CD4-positive, alpha-beta memory T cell (primary cell): ENCODE results near the gene SPTBN4. TPM values are rescaled to one million over a fixed set of nuclear protein-coding genes. Genes with fewer than 3 reads are reported as not detected.
A peak's percentile ranks its signal among the peaks of the same experiment; 100 is the strongest.
"Not testable (repeated sequence)": the region's sequence is repeated elsewhere in the genome, so short reads cannot be mapped to it uniquely, and the experiment has no call there.

Source experiments
- CTCF ChIA-PET: fragments of 350-600 bp; sonication (Branson Sonifier 250); formaldehyde crosslinking; loops from one replicate; lab custom pipeline; 2021; ENCODE audit warnings: inconsistent platforms; ENCODE audit not compliant: partially characterized antibody; lab: Charles Lee
- POLR2A ChIA-PET: fragments of 350-600 bp; sonication (Branson Sonifier 250); formaldehyde crosslinking; loops from one replicate; lab custom pipeline; 2021; ENCODE audit not compliant: partially characterized antibody; lab: Charles Lee
- DNase-seq, 5 donors: peaks; one replicate each; pipeline versions ENCODE4 v3.0.0 to v3.0.0-alpha.2; 2020 to 2022; ENCODE audit warnings: mixed read lengths in 1 of 5
- H3K27ac ChIP-seq: one replicate; pipeline ENCODE4 v1.7.0; 2013; ENCODE audit warnings: low read depth, low read length
- H3K27me3 ChIP-seq: 2 replicates; pipeline ENCODE4 v1.7.0; 2013; ENCODE audit warnings: mild to moderate bottlenecking, low read length, moderate library complexity; ENCODE audit not compliant: insufficient read depth
- H3K36me3 ChIP-seq: 2 replicates; pipeline ENCODE4 v1.7.0; 2013; ENCODE audit warnings: mild to moderate bottlenecking, low read length, moderate library complexity; ENCODE audit not compliant: insufficient read depth
- H3K4me1 ChIP-seq: 2 replicates; pipeline ENCODE4 v1.7.0; 2013; ENCODE audit warnings: mild to moderate bottlenecking, low read length, moderate library complexity; ENCODE audit not compliant: insufficient read depth
- H3K4me3 ChIP-seq, 2 donors: one replicate each; pipeline ENCODE4 v1.7.0; 2013; ENCODE audit warnings: low read length in 2 of 2, mild to moderate bottlenecking in 1 of 2
- H3K9me3 ChIP-seq, 2 donors: one replicate each; pipeline ENCODE4 v1.7.0; 2013; ENCODE audit warnings: low read length in 2 of 2, control low read depth in 1 of 2; ENCODE audit not compliant: control insufficient read depth in 1 of 2
- H3K27ac Mint-ChIP-seq, 7 donors: one replicate each; pipeline ENCODE4 v1.8.0; 2020 to 2021; ENCODE audit warnings: mixed read lengths in 7 of 7, mild to moderate bottlenecking in 6 of 7, inconsistent platforms in 3 of 7, moderate library complexity in 3 of 7
- H3K27me3 Mint-ChIP-seq, 2 donors: one replicate each; pipeline ENCODE4 v1.8.0; 2020 to 2021; ENCODE audit warnings: mixed read lengths in 2 of 2
- H3K36me3 Mint-ChIP-seq, 2 donors: one replicate each; pipeline ENCODE4 v1.8.0; 2020 to 2021; ENCODE audit warnings: mixed read lengths in 2 of 2, inconsistent platforms in 1 of 2, mild to moderate bottlenecking in 1 of 2
- H3K4me1 Mint-ChIP-seq, 4 donors: one replicate each; pipeline ENCODE4 v1.8.0; 2020 to 2021; ENCODE audit warnings: mixed read lengths in 4 of 4, mild to moderate bottlenecking in 1 of 4
- H3K4me3 Mint-ChIP-seq, 8 donors: one replicate each; pipeline ENCODE4 v1.8.0; 2020 to 2021; ENCODE audit warnings: mixed read lengths in 8 of 8, mild to moderate bottlenecking in 7 of 8, moderate library complexity in 6 of 8, inconsistent platforms in 3 of 8
- H3K9me3 Mint-ChIP-seq, 8 donors: one replicate each; pipeline ENCODE4 v1.8.0; 2020 to 2021; ENCODE audit warnings: mixed read lengths in 8 of 8, mild to moderate bottlenecking in 5 of 8, inconsistent platforms in 3 of 8, moderate library complexity in 1 of 8
- intact Hi-C: fragments of 100-400 bp; cut with micrococcal nuclease; formaldehyde crosslinking; loops from one replicate; pipeline ENCODE4 v1.15.1; 2023
- polyA plus RNA-seq, 2 donors: library from polyadenylated mRNA; unstranded; fragments of 300-500 nt; fragmentation: Illumina TruSeq; gene quantifications; one replicate each; pipeline ENCODE4 v1.2.3, GENCODE V29; 2021
- total RNA-seq, 2 experiments: library from RNA; stranded (reverse); gene quantifications; one replicate each; pipeline ENCODE4 v1.2.3, GENCODE V29; 2021

Gene SPTBN4
- total and polyA plus RNA-seq, 4 experiments from 2014 or later: 0.02 to 0.30 (median 0.17) TPM; not detected in 1

DNA sequence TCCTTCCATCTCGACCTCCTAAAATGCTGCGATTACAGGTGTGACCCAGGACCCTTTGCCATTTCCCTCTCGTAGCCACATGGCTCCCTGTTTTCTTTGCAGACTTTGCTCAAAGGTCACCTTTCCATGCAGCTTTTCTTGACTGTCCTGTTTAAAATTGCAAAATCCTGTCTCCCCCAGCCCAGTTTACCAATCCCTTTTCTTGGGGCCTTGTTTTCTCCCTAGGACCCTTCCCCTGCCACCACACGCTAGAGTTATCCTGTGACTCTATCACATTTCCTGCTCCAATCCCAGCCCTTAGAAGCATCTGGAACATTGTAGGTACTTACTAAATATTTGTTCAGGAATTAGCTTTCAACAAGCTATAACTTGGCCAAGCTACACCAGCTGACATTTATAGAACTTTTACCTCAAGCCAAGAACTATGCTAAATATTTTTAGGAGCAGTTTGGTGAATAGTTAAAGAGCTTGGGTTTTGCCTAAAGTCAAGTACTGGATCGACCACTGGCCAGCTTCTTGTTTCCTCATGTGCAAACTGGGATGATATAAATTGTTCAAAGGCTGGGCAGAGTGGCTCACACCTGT is 13.6 kb upstream of the SPTBN4 start:
- Histone ChIP-seq H3K9me3 (no peaks in the 10 kb centered on the region), H3K27ac (no peak overlapping the region), H3K36me3 (no peaks in the 10 kb centered on the region), H3K4me3 (no peak overlapping the region), H3K4me1 (no peaks in the 10 kb centered on the region), H3K27me3 (no peaks in the 10 kb centered on the region)
- peaks cover 0 to 1% (median 0%) of the 10 kb centered on the region in 4 donors for H3K4me1 Mint-ChIP-seq
- no peak for DNase-seq
- ChIA-PET CTCF (interaction anchor here (0.9 to 7.3 kb wide), 3 partner anchors 12 to 33 kb away, joined by 3 to 45 read pairs (median 7); partner anchors contain the start of gene BLVRB), POLR2A (interaction anchor here (1.5 kb wide), 1 partner anchor 13 kb away, joined by 4 read pairs; the partner anchor contains the start of gene BLVRB)
- peaks cover 0 to 7% of the 10 kb centered on the region in 2 donors for H3K36me3 Mint-ChIP-seq
- no peaks in the 10 kb centered on the region for H3K9me3 Mint-ChIP-seq
- intact Hi-C loops: no loop called here
- H3K27ac Mint-ChIP-seq: no peak overlapping the region
- no peaks in the 10 kb centered on the region for H3K27me3 Mint-ChIP-seq
- H3K4me3 Mint-ChIP-seq: no peak overlapping the region

DNA sequence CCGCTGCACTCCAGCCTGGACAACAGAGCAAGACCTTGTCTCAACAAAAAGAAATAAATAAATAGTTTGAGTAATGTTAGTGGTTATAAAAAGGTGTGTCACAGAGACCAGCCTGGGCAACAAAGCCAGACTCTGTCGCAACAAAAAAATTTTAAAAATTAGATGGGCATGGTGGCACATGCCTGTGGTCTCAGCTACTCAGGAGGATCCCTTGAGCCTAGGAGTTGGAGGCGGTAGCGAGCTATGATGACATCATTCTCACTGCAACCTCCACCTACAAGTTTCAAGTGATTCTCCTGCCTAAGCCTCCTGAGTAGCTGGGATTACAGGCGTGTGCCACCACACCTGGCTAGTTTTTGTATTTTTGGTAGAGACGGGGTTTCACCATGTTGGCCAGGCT is 12.9 kb upstream of the SPTBN4 start:
- ChIA-PET CTCF (interaction anchor here (0.9 to 7.3 kb wide), 2 partner anchors 11 to 34 kb away, joined by 3 to 45 read pairs; partner anchors contain the start of gene BLVRB), POLR2A (interaction anchor here (1.5 kb wide), 1 partner anchor 12 kb away, joined by 4 read pairs; the partner anchor contains the start of gene BLVRB)

DNA sequence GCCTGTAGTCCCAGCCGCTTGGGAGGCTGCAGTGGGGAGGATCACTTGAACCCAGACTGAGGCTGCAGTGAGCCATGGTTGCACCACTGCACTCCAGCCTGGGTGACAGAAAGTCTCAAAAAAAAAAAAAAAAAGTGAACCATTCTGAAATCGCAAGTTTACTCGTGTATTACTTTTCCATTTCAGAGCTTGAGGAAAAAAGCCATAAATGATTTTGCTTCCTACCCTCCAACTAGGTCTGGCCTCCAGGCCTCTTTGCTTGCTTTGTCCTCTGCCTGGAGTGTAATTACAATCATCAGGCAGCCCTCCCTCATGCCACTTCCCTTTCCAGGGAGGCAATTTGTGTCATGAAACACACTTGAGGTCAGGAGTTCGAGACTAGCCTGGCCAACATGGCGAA is 9.8 kb upstream of the SPTBN4 start:
- ChIA-PET POLR2A (interaction anchor here (2.1 kb wide), 1 partner anchor 13 kb away, joined by 5 read pairs; the partner anchor contains the start of gene SERTAD3), CTCF (interaction anchor here (7.3 kb wide), 1 partner anchor 8 kb away, joined by 45 read pairs; the partner anchor contains the start of gene BLVRB)
- no peaks in the 10 kb centered on the region for H3K36me3 ChIP-seq
- H3K4me3 ChIP-seq: no peak overlapping the region
- H3K27ac ChIP-seq: no peak overlapping the region
- H3K4me1 ChIP-seq: no peaks in the 10 kb centered on the region
- no peak overlapping the region for H3K4me3 Mint-ChIP-seq
- H3K4me1 Mint-ChIP-seq: peaks cover 0 to 4% (median under 1%) of the 10 kb centered on the region in 4 donors
- no peaks in the 10 kb centered on the region for H3K27me3 Mint-ChIP-seq
- intact Hi-C loops: no loop called here
- no peaks in the 10 kb centered on the region for H3K9me3 ChIP-seq
- no peak for DNase-seq
- no peaks in the 10 kb centered on the region for H3K9me3 Mint-ChIP-seq
- no peaks in the 10 kb centered on the region for H3K27me3 ChIP-seq
- peak overlapping the region in 1 of 7 donors; percentile 32 for H3K27ac Mint-ChIP-seq
- H3K36me3 Mint-ChIP-seq: peaks cover 0 to 1% of the 10 kb centered on the region in 2 donors

More for the DNA sequence above, 12.9 kb upstream of the SPTBN4 start:
- H3K4me1 Mint-ChIP-seq, H3K36me3 ChIP-seq, H3K36me3 Mint-ChIP-seq, H3K27me3 Mint-ChIP-seq, DNase-seq, H3K4me1 ChIP-seq, H3K4me3 ChIP-seq, H3K9me3 ChIP-seq, H3K27me3 ChIP-seq, intact Hi-C loops, H3K9me3 Mint-ChIP-seq, H3K27ac Mint-ChIP-seq, H3K4me3 Mint-ChIP-seq, H3K27ac ChIP-seq: not testable (repeated sequence)

DNA sequence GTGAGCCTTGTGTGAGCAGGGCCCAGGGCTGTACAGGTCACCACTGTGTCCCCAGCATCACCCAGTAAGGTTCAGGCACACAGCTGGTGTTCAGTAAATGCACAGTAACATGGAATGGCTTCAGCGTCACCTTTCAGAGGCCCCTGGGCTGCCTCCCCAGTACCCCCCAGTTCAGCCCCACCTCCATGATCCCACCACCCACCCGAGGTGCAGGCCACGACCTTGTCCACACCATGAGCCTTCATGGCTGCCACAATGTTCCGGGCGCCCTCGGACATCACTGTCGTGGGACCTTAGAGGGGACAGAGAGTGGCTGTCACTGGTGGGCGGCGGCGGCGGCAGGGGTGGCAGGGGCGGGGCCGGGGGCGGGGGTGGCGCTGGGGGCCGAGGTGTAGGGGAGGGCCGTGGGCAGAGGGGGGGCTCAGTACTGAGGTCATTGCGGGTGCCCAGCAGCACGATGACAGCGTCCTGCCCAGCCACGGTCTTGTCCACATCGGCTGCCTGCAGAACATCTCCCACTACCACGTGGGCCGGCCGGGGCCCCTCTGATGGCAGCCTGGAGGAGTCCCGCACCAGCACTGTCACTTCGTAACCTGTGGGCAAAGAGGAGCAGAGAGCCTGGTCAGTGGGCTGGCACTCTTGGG is 8.7 kb upstream of the SPTBN4 start:
- H3K27me3 Mint-ChIP-seq: no peaks in the 10 kb centered on the region
- intact Hi-C loops: no loop called here
- H3K9me3 Mint-ChIP-seq: no peaks in the 10 kb centered on the region
- ChIA-PET POLR2A (no interaction called here), CTCF (interaction anchor here (1.0 kb wide), 1 partner anchor 177 kb away, joined by 3 read pairs; no protein-coding TSS in a partner anchor)
- peaks cover 0 to 4% (median 2%) of the 10 kb centered on the region in 4 donors for H3K4me1 Mint-ChIP-seq
- H3K36me3 ChIP-seq: no peaks in the 10 kb centered on the region
- H3K27ac Mint-ChIP-seq: no peak overlapping the region
- H3K27ac ChIP-seq: no peak overlapping the region
- no peak for DNase-seq
- no peaks in the 10 kb centered on the region for H3K4me1 ChIP-seq
- H3K27me3 ChIP-seq: no peaks in the 10 kb centered on the region
- no peaks in the 10 kb centered on the region for H3K9me3 ChIP-seq
- H3K36me3 Mint-ChIP-seq: no peaks in the 10 kb centered on the region
- H3K4me3 Mint-ChIP-seq: no peak overlapping the region
- no peak overlapping the region for H3K4me3 ChIP-seq

DNA sequence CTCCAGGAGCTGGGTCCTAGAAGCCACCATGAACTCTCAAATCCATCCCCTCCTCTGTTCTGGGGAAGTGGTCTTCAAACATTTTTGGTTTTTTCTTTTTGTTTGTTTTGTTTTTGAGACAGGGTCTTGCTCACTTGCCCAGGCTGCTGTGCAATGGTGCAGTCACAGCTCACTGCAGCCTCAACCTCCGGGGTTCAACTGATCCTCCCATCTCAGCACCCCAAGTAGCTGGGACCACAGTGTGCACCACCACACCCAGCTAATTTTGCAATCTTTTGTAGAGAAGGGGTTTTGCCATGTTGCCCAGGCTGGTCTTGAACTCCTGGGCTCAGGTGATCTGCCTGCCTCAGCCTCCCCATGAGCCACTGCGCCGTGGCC is 8.2 kb upstream of the SPTBN4 start:
- Mint-ChIP-seq H3K4me3 (no peak overlapping the region), H3K4me1 (peaks cover 0 to 4% (median 2%) of the 10 kb centered on the region in 4 donors), H3K27me3 (no peaks in the 10 kb centered on the region), H3K27ac (no peak overlapping the region), H3K9me3 (no peaks in the 10 kb centered on the region), H3K36me3 (no peaks in the 10 kb centered on the region)
- no peaks in the 10 kb centered on the region for H3K36me3 ChIP-seq
- ChIA-PET CTCF (interaction anchor here (1.0 kb wide), 1 partner anchor 176 kb away, joined by 3 read pairs; no protein-coding TSS in a partner anchor), POLR2A (no interaction called here)
- no peaks in the 10 kb centered on the region for H3K4me1 ChIP-seq
- no peaks in the 10 kb centered on the region for H3K27me3 ChIP-seq
- no peak overlapping the region for H3K27ac ChIP-seq
- H3K4me3 ChIP-seq: no peak overlapping the region
- intact Hi-C loops: no loop called here
- DNase-seq: no peak
- H3K9me3 ChIP-seq: no peaks in the 10 kb centered on the region

DNA sequence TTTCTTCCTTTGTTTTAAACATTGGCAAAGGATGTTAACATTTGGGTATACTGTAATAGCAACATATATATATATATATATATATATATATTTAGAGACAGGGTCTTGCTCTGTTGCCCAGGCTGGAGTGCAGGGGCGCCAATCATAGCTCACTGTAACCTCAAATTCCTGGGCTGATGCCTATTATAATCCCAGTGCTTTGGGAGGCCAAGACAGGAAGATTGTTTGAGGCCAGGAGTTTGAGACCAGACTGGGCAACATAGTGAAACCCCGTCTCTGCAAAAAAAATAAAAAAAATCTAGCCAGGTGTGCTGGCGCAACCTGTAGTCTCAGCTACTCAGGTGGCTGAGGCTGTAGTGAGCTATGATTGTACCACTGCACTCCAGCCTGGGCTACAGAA is 6.6 kb upstream of the SPTBN4 start:
- H3K4me1 Mint-ChIP-seq: peaks cover 9 to 15% (median 11%) of the 10 kb centered on the region in 4 donors
- H3K27me3 Mint-ChIP-seq: no peaks in the 10 kb centered on the region

DNA sequence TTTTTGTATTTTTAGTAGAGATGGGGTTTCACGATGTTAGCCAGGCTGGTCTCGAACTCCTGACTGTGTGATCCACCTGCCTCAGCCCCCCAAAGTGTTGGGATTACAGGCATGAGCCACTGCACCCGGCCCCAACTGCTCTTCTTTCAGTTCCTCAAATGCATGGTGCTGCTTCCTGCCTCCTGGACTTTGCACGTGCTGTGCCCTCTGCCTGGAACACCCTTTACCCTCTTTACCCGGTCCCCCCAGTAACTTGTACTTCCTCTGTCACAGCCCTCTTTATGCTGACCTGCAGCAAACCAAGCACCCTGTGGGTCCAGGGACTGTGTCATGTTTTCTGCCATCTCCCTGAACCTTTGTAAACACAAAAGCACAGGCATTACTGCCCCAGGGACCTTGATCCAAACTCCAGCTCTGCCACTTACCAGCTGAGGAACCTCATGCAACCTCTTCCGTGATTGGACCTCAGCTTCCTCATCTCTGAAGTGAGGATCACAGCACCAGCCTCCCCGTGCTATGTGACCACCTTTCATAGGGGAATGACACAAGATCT is 5.1 kb upstream of the SPTBN4 start:
- Mint-ChIP-seq H3K4me1 (peaks cover 22 to 30% (median 24%) of the 10 kb centered on the region in 4 donors), H3K9me3 (peaks cover 0 to 2% (median 0%) of the 10 kb centered on the region in 8 donors), H3K27me3 (peaks cover 6 to 7% of the 10 kb centered on the region in 2 donors), H3K27ac (peak overlapping the region in 1 of 7 donors; percentile 30), H3K36me3 (peaks cover 4 to 6% of the 10 kb centered on the region in 2 donors), H3K4me3 (no peak overlapping the region)
- H3K4me3 ChIP-seq: no peak overlapping the region
- H3K27ac ChIP-seq: no peak overlapping the region
- ChIA-PET CTCF (interaction anchor here (0.7 to 1.1 kb wide), 3 partner anchors 37 to 173 kb away, joined by 3 read pairs; no protein-coding TSS in a partner anchor), POLR2A (no interaction called here)
- H3K9me3 ChIP-seq: no peaks in the 10 kb centered on the region
- H3K4me1 ChIP-seq: peaks cover 20% of the 10 kb centered on the region
- DNase-seq: no peak
- H3K27me3 ChIP-seq: no peaks in the 10 kb centered on the region
- intact Hi-C loops: no loop called here
- no peaks in the 10 kb centered on the region for H3K36me3 ChIP-seq

More for the DNA sequence above, 6.6 kb upstream of the SPTBN4 start:
- H3K4me1 ChIP-seq: peaks cover 9% of the 10 kb centered on the region
- Mint-ChIP-seq H3K36me3 (no peaks in the 10 kb centered on the region), H3K4me3 (no peak overlapping the region), H3K27ac (no peak overlapping the region), H3K9me3 (no peaks in the 10 kb centered on the region)
- H3K27me3 ChIP-seq: no peaks in the 10 kb centered on the region
- H3K36me3 ChIP-seq: no peaks in the 10 kb centered on the region
- ChIA-PET POLR2A (no interaction called here), CTCF (interaction anchor here (0.6 to 1.4 kb wide), 3 partner anchors 40 to 168 kb away, joined by 3 read pairs; no protein-coding TSS in a partner anchor)
- H3K4me3 ChIP-seq: no peak overlapping the region
- H3K27ac ChIP-seq: no peak overlapping the region
- intact Hi-C loops: no loop called here
- no peaks in the 10 kb centered on the region for H3K9me3 ChIP-seq
- no peak for DNase-seq
